LNCaP clone FGC (cell line): ENCODE measurements around the gene PNMA8C.

Experiments used
- DNase-seq: peaks from one replicate; pipeline ENCODE4 v3.0.0-alpha.2; 2011; ENCODE audit warnings: low read depth
- H3K4me3 ChIP-seq: 2 replicates; pipeline ENCODE4 v1.5.1; 2011; ENCODE audit warnings: mild to moderate bottlenecking, low read depth, low read length, control low read depth
- CTCF ChIP-seq: IDR thresholded peaks from 2 replicates; pipeline ENCODE4 v1.5.1; 2012; ENCODE audit warnings: mild to moderate bottlenecking; ENCODE audit not compliant: control insufficient read depth, insufficient read depth; ENCODE audit errors: extremely low read depth

PNMA8C gene

GRCh38 chr19:46460055-46460454 lies 31.3 kb upstream of the PNMA8C start:
- no peak overlapping the region for H3K4me3 ChIP-seq
- no peak for TF ChIP-seq CTCF
- DNase-seq, result no peak

DNA sequence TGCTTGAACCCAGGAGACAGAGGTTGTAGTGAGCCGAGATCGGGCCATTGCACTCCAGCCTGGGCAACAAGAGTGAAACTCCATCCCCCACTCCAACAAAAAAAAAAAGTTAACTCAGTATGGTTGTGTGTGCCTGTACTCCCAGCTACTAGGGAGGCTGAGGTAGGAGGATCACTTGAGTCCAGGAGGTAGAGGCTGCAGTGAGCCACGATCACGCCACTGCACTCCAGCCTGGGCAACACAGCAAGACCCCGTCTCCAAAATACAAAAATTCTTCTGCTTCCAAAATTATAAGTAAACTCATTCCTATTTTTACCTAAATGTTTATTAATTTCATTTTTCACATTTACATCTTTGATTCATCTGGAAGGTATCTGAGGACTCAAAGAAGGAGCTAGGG lies 28.2 kb upstream of the PNMA8C start:
- no peak for TF ChIP-seq CTCF
- H3K4me3 ChIP-seq, result no peak overlapping the region
- DNase-seq, result no peak

DNA sequence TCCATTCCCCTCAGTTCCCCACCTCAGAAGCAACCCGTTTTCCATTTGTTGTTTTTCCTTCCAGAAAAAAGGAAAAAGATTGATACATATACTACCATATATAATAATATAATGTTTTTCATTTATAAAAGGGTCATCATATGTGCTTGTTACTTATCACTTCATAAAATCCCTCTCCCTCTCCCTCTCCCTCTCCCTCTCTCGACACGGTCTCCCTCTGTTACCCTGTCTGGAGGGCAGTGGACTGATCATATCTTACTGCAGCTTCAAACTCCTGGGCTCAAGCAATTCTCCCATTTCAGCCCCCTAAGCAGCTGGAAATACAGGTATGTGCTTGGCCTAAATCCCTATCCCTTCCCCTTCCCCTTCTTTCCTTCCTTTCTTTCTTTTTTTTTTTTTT lies 25.5 kb upstream of the PNMA8C start:
- no peak for TF ChIP-seq CTCF
- no peak for DNase-seq
- no peak overlapping the region for H3K4me3 ChIP-seq

DNA sequence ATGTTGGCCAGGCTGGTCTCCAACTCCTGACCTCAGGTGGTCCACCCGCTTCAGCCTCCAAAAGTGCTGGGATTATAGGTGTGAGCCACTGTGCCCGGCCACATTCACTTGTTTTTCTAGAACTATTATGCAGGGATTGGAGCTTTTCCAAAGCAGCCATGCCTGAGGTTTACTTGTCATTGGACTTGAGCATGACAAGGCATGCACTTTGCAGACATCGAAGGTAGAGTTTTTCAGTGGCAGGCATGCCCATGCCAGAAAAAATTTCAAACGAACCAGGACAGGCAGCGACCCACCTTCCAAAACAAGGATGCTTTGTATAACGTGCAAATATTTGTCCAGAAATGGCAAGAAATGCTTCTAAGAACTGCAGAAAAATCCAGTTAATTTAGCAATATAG lies 24.9 kb upstream of the PNMA8C start:
- TF ChIP-seq CTCF, result no peak
- H3K4me3 ChIP-seq, result no peak overlapping the region
- no peak for DNase-seq

- no peak for DNase-seq
- H3K4me3 ChIP-seq, result no peak overlapping the region
- TF ChIP-seq CTCF, result no peak
These were observed 23.4 kb upstream of the PNMA8C start for GRCh38 chr19:46452186-46452585.

DNA sequence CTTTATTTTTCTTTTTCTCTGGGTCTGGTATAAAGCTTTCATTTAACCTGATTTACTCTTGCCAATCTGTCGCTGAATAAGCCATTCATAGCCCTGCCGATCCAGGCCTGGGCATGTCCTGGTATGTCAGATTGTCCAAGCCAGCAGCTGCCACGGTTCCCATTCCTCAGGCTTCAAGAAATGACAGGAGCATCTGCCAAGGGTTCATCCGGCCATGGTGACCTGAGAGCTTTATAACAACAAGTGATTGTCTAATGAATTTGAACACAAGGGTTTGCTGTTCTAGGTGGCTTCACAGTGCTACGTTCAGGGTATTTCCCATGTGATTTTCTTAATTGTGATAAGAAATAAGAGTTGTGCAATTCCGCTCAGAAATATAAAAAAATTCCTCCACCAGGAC lies 22.6 kb upstream of the PNMA8C start:
- H3K4me3 ChIP-seq, result no peak overlapping the region
- TF ChIP-seq CTCF, result no peak
- no peak for DNase-seq

GRCh38 chr19:46450737-46451136 lies 22.0 kb upstream of the PNMA8C start:
- H3K4me3 ChIP-seq, result no peak overlapping the region
- no peak for DNase-seq
- TF ChIP-seq CTCF, result no peak
